GM12878 (cell line): Measurements from ENCODE around the gene NR1I3. TPM values are rescaled to one million over a fixed set of nuclear protein-coding genes. Genes with fewer than 3 reads are reported as not detected.

ENCODE experiments used
- ATAC-seq: fragments of 200-7000 bp; cut with Tn5 transposase; 3 replicates; pipeline ENCODE4 v1.9.1; 2020; ENCODE audit warnings: mild to moderate bottlenecking, moderate library complexity
- BruUV-seq: library from RNA; stranded (reverse); fragments of 400-500 nt; replicated peaks from 2 replicates; lab custom pipeline; 2021; lab: Mats Ljungman, UMichigan
- CTCF ChIA-PET: fragments of 300-600 bp; sonication (Branson Sonifier 250); formaldehyde crosslinking; extraction: SDS; loops from one replicate; lab custom pipeline; 2021; ENCODE audit warnings: inconsistent platforms; lab: Yijun Ruan, JAX
- POLR2A ChIA-PET: fragments of 350-600 bp; formaldehyde crosslinking; extraction: SDS; loops from one replicate; lab custom pipeline; 2021; ENCODE audit warnings: inconsistent platforms; lab: Charles Lee
- RAD21 ChIA-PET: fragments of 300-600 bp; sonication (Branson Sonifier 250); formaldehyde crosslinking; loops from one replicate; lab custom pipeline; 2023; ENCODE audit warnings: antibody characterized with exemption; ENCODE audit not compliant: unreplicated experiment; lab: Charles Lee
- SMC1A ChIA-PET: fragments of 300-600 bp; sonication (Branson Sonifier 250); formaldehyde crosslinking; loops from one replicate; lab custom pipeline; 2023; ENCODE audit not compliant: unreplicated experiment, uncharacterized antibody; lab: Charles Lee
- DNase-seq: peaks from one replicate; pipeline ENCODE4 v3.0.0-alpha.2; 2011; ENCODE audit warnings: low read depth, low spot score
- FAIRE-seq: peaks from 3 replicates; lab custom pipeline; 2011; peaks lifted over from hg19 to GRCh38; lab: Jason Lieb, UNC
- H2AFZ ChIP-seq: 2 replicates; pipeline ENCODE4 v1.6.0; 2011; ENCODE audit warnings: low read depth, low read length, control low read depth; ENCODE audit not compliant: control insufficient read depth
- H3K27ac ChIP-seq: 2 replicates; pipeline ENCODE4 v1.5.1; 2011; ENCODE audit warnings: control low read depth; ENCODE audit not compliant: control insufficient read depth, insufficient read depth
- H3K27me3 ChIP-seq, 2 experiments: replicated peaks in 1 of 2; 2 replicates each; pipeline versions ENCODE4 v1.6.0 to v1.6.1; 2011; ENCODE audit warnings: low read length in 1 of 2; ENCODE audit not compliant: control insufficient read depth in 2 of 2, insufficient read depth in 2 of 2
- H3K36me3 ChIP-seq, 2 experiments: 2 replicates each; pipeline ENCODE4 v1.5.1; 2011; ENCODE audit warnings: low read length in 1 of 2; ENCODE audit not compliant: control insufficient read depth in 2 of 2, insufficient read depth in 2 of 2
- H3K4me1 ChIP-seq: 2 replicates; pipeline ENCODE4 v1.6.1; 2011; ENCODE audit warnings: mild to moderate bottlenecking, low read length, moderate library complexity, mixed read lengths; ENCODE audit not compliant: control insufficient read depth, insufficient read depth
- H3K4me2 ChIP-seq: 2 replicates; pipeline ENCODE4 v1.6.0; 2011; ENCODE audit warnings: control low read depth; ENCODE audit not compliant: control insufficient read depth, insufficient read depth
- H3K4me3 ChIP-seq: fragments of 200-600 bp; sonication (generic); 2 replicates; pipeline ENCODE4 v1.5.1; 2016
- H3K79me2 ChIP-seq: 2 replicates; pipeline ENCODE4 v1.6.0; 2011; ENCODE audit warnings: low read length; ENCODE audit not compliant: control insufficient read depth, insufficient read depth
- H3K9ac ChIP-seq: 2 replicates; pipeline ENCODE4 v1.8.0; 2011; ENCODE audit warnings: low read length, control low read depth, mixed read lengths; ENCODE audit not compliant: control insufficient read depth, insufficient read depth
- H3K9me3 ChIP-seq: replicated peaks from 3 replicates; pipeline ENCODE4 v1.5.1; 2011; ENCODE audit warnings: mild to moderate bottlenecking, low read length; ENCODE audit not compliant: control insufficient read depth, insufficient read depth
- H4K20me1 ChIP-seq: 2 replicates; pipeline ENCODE4 v1.6.0; 2011; ENCODE audit not compliant: control insufficient read depth, insufficient read depth
- CREB1 ChIP-seq: IDR thresholded peaks from 2 replicates; pipeline ENCODE4 v1.6.1; 2012; ENCODE audit warnings: low read depth, mild to moderate bottlenecking, inconsistent platforms
- CREM ChIP-seq: IDR thresholded peaks from 2 replicates; pipeline ENCODE4 v1.6.1; 2014; ENCODE audit warnings: antibody characterized with exemption, low read depth
- EP300 ChIP-seq, 2 experiments: fragments of 150-350 bp in 1 of 2; IDR thresholded peaks; 2 replicates each; pipeline ENCODE4 v1.6.1; 2011 to 2012; ENCODE audit warnings: low read depth in 2 of 2, low read length in 2 of 2, borderline replicate concordance in 1 of 2, improper control_type of control experiment in 1 of 2, inconsistent platforms in 1 of 2; ENCODE audit not compliant: control insufficient read depth in 1 of 2
- HDAC2 ChIP-seq: fragments of 200-600 bp; sonication (generic); IDR thresholded peaks from 2 replicates; pipeline ENCODE4 v1.6.1; 2017
- IKZF2 ChIP-seq, 2 experiments: fragments of 450-650 bp; IDR thresholded peaks; 2 replicates each; pipeline ENCODE4 v1.6.1; 2017; ENCODE audit warnings: mild to moderate bottlenecking in 2 of 2, moderate library complexity in 2 of 2
- IRF5 ChIP-seq: fragments of 450-650 bp; IDR thresholded peaks from 2 replicates; pipeline ENCODE4 v1.6.1; 2017; ENCODE audit warnings: borderline replicate concordance
- KDM1A ChIP-seq: fragments of 200-600 bp; sonication (generic); IDR thresholded peaks from 2 replicates; pipeline ENCODE4 v1.6.1; 2016; ENCODE audit warnings: borderline replicate concordance
- NBN ChIP-seq: fragments of 450-650 bp; IDR thresholded peaks from 2 replicates; pipeline ENCODE4 v1.6.1; 2016
- NFYB ChIP-seq: IDR thresholded peaks from 2 replicates; pipeline ENCODE4 v1.6.1; 2011; ENCODE audit warnings: low read depth, mild to moderate bottlenecking, low read length, improper control_type of control experiment, moderate library complexity; ENCODE audit not compliant: insufficient read depth
- RB1 ChIP-seq: fragments of 450-650 bp; formaldehyde crosslinking; IDR thresholded peaks from 2 replicates; pipeline ENCODE4 v1.6.1; 2017; ENCODE audit warnings: mild to moderate bottlenecking, borderline replicate concordance
- RELB ChIP-seq: fragments of 450-650 bp; IDR thresholded peaks from 2 replicates; pipeline ENCODE4 v1.6.1; 2017; ENCODE audit warnings: low read depth, mild to moderate bottlenecking, moderate library complexity
- TBL1XR1 ChIP-seq: IDR thresholded peaks from 2 replicates; pipeline ENCODE4 v1.6.1; 2012; ENCODE audit warnings: low read depth, low read length, improper control_type of control experiment
- ZSCAN29 ChIP-seq: fragments of 450-650 bp; IDR thresholded peaks from 2 replicates; pipeline ENCODE4 v1.6.1; 2017; ENCODE audit warnings: mild to moderate bottlenecking, moderate library complexity
- WGBS: methylation state at CpG from one replicate; pipeline ENCODE4 v1.1.6; 2016; ENCODE audit warnings: low lambda C conversion rate; ENCODE audit not compliant: insufficient replicate concordance, insufficient coverage; ENCODE audit errors: missing lambda C conversion rate; 5-methylcytosine and 5-hydroxymethylcytosine counted together
- in situ Hi-C: fragments of 300-500 bp; cut with MboI; formaldehyde crosslinking; loops from 9 replicates; pipeline ENCODE4 v1.14.3; 2018; ENCODE audit warnings: mixed read lengths
- intact Hi-C: fragments of 100-400 bp; cut with micrococcal nuclease; formaldehyde crosslinking; loops from one replicate; pipeline ENCODE4 v1.14.2; 2022; ENCODE audit not compliant: unreplicated experiment
- polyA plus RNA-seq, 11 experiments: library from polyadenylated mRNA; depleted of rRNA in 4 of 11; unstranded in 6 of 11; stranded (reverse) in 5 of 11; fragments of >200 nt; fragmentation: Nextera tagmentation in 4 of 11; fragmentation: Illumina TruSeq in 1 of 11; extraction: Ambion mirVana in 4 of 11; extraction: Trizol in 1 of 11; gene quantifications; 1 replicate in 1 of 11; 2 replicates in 10 of 11; pipeline versions ENCODE4 v1.2.1 to v1.2.3, GENCODE V29; 2011 to 2016; ENCODE audit warnings: inconsistent platforms in 2 of 11, missing spikeins in 2 of 11, low read depth in 1 of 11
- total RNA-seq, 4 experiments: library from RNA; depleted of rRNA in 3 of 4; stranded (reverse); fragments of >200 nt in 3 of 4; fragmentation: Illumina TruSeq in 1 of 4; extraction: Trizol in 1 of 4; gene quantifications; 2 replicates each; pipeline versions ENCODE4 v1.2.1 to v1.2.3, GENCODE V29; 2013 to 2021

The NR1I3 gene
- total and polyA plus RNA-seq, 10 of the 15 experiments (the other 5 are each of a cell fraction or from before 2014, with no cell fraction given): 0.13 to 0.52 (median 0.24) TPM; not detected in 7

GRCh38 chr1:161226759-161227158, 11.2 kb downstream of the NR1I3 start:
- no peak for DNase-seq
- H3K4me3 ChIP-seq: peak overlapping the region; percentile 83
- no peak for FAIRE-seq
- RAD21 ChIA-PET: interaction anchor here (1.0 to 5.0 kb wide), 18 partner anchors 18 to 513 kb away, joined by 3 to 77 read pairs (median 14); partner anchors contain the start of genes CFAP126, NDUFS2, PCP4L1 and SDHC
- peak overlapping the region; percentile 77 for H3K9ac ChIP-seq
- peak overlapping the region; percentile 95 for H3K4me2 ChIP-seq
- TF ChIP-seq HDAC2: no peak
- TF ChIP-seq IKZF2 (IDR thresholded peaks at IDR 0.05): no peak
- no peak for TF ChIP-seq ZSCAN29
- TF ChIP-seq CREM: no peak
- H3K9me3 ChIP-seq: no peaks in the 10 kb centered on the region
- peak overlapping the region; percentile 70 for H3K27ac ChIP-seq
- H3K36me3 ChIP-seq: peaks cover 3 to 4% of the 10 kb centered on the region in 2 experiments; a peak in 2 of 4 replicates
- no TSS peak for BruUV-seq
- SMC1A ChIA-PET: interaction anchor here (0.6 to 6.3 kb wide), 18 partner anchors 10 to 515 kb away, joined by 3 to 72 read pairs (median 18); partner anchors contain the start of genes CFAP126, FCER1G and NDUFS2
- ATAC-seq: no peak
- in situ Hi-C loops: loop anchor here (5.0 kb wide), 2 partner anchors 66 to 156 kb away; no protein-coding TSS in a partner anchor
- intact Hi-C loops: loop anchor here (1.0 to 5.0 kb wide), 3 partner anchors 64 to 156 kb away; partner anchors contain the start of gene MPZ
- peak overlapping the region; percentile 98 for H2AFZ ChIP-seq
- 76% methylated on average over 3 of the region's 3 CpGs for WGBS
- peaks cover 19% of the 10 kb centered on the region for H3K4me1 ChIP-seq
- POLR2A ChIA-PET: interaction anchor here (0.8 to 1.5 kb wide), 3 partner anchors 25 to 157 kb away, joined by 3 read pairs; partner anchors contain the start of gene NDUFS2
- H4K20me1 ChIP-seq: no peaks in the 10 kb centered on the region
- CTCF ChIA-PET: interaction anchor here (1.0 to 17.1 kb wide), 22 partner anchors 10 to 512 kb away, joined by 3 to 385 read pairs (median 26); partner anchors contain the start of genes CFAP126, FCER1G, NDUFS2 and PPOX
- no peaks in the 10 kb centered on the region for H3K27me3 ChIP-seq
- H3K79me2 ChIP-seq: peaks cover 10% of the 10 kb centered on the region

- Histone ChIP-seq H3K4me1 (peaks cover 19% of the 10 kb centered on the region), H3K4me2 (peak overlapping the region; percentile 95), H4K20me1 (no peaks in the 10 kb centered on the region), H3K9ac (peak overlapping the region; percentile 77), H3K36me3 (peaks cover 3 to 4% of the 10 kb centered on the region in 2 experiments; a peak in 2 of 4 replicates), H3K27me3 (no peaks in the 10 kb centered on the region), H3K4me3 (peak overlapping the region; percentile 83)
- DNase-seq: no peak
- intact Hi-C loops: loop anchor here (2.0 to 5.0 kb wide), 2 partner anchors 64 to 81 kb away; partner anchors contain the start of gene MPZ
- RAD21 ChIA-PET: interaction anchor here (1.0 to 5.0 kb wide), 30 partner anchors 10 to 1303 kb away, joined by 3 to 77 read pairs (median 14); partner anchors contain the start of genes ADAMTS4, B4GALT3, CFAP126 and FCER1G
- TSS peak; percentile 58 for BruUV-seq
- TF ChIP-seq TBL1XR1 (no peak), RB1 (no peak), NBN (no peak), IRF5 (no peak), NFYB (no peak), EP300 (IDR thresholded peaks at IDR 0.05; ENCODE audit: borderline replicate concordance in 1 of 2, control insufficient read depth in 1 of 2, low read depth in 2 of 2, low read length in 2 of 2) (no peak), RELB (no peak), KDM1A (no peak), CREB1 (no peak)
- TF ChIP-seq, all 136 proteins: peak for 0
- no peak for FAIRE-seq
- Histone ChIP-seq H2AFZ (peak overlapping the region; percentile 98), H3K27ac (peak overlapping the region; percentile 70), H3K79me2 (peaks cover 10% of the 10 kb centered on the region), H3K9me3 (no peaks in the 10 kb centered on the region)
- ATAC-seq: no peak
- 1% methylated on average over 15 of the region's 15 CpGs for WGBS
- ChIA-PET SMC1A (interaction anchor here (0.9 to 6.3 kb wide), 31 partner anchors 10 to 515 kb away, joined by 3 to 72 read pairs (median 6); partner anchors contain the start of genes CFAP126, FCER1G, NDUFS2 and PPOX), POLR2A (interaction anchor here (0.6 to 1.6 kb wide), 13 partner anchors 15 to 156 kb away, joined by 3 to 22 read pairs (median 4); partner anchors contain the start of genes NDUFS2 and PPOX), CTCF (interaction anchor here (0.7 to 17.1 kb wide), 42 partner anchors 10 to 523 kb away, joined by 3 to 385 read pairs (median 7); partner anchors contain the start of genes B4GALT3, CFAP126, DUSP12 and FCER1G)
- in situ Hi-C loops: loop anchor here (5.0 kb wide), 2 partner anchors 66 to 156 kb away; no protein-coding TSS in a partner anchor
Measured at GRCh38 chr1:161226320-161226711, 11.7 kb downstream of the NR1I3 start.
